HEK293 (cell line): Measurements from ENCODE around the gene KIAA0825.

Experiments
- CTCF ChIA-PET: fragments of 350-600 bp; formaldehyde crosslinking; extraction: SDS; loops from one replicate; lab custom pipeline; 2021; ENCODE audit warnings: antibody characterized with exemption; lab: Yijun Ruan, JAX
- POLR2A ChIA-PET: fragments of 300-600 bp; formaldehyde crosslinking; extraction: SDS; loops from one replicate; lab custom pipeline; 2020; ENCODE audit warnings: antibody characterized with exemption, inconsistent platforms; lab: Yijun Ruan, JAX
- H3K27ac ChIP-seq: fragments of 200-500 bp; sonication (Bioruptor generic); 2 replicates; pipeline ENCODE4 v1.5.1; 2014; ENCODE audit warnings: low read depth, low read length, control low read depth, inconsistent platforms; ENCODE audit errors: extremely low read depth
- H3K36me3 ChIP-seq, 2 experiments: fragments of 200-500 bp in 1 of 2; sonication (Bioruptor generic) in 1 of 2; 1 replicate in 1 of 2; 2 replicates in 1 of 2; pipeline ENCODE4 v1.5.1; 2014 to 2017; ENCODE audit warnings: inconsistent platforms in 2 of 2, low read length in 2 of 2; ENCODE audit not compliant: control insufficient read depth in 2 of 2, insufficient read depth in 1 of 2
- H3K4me1 ChIP-seq: fragments of 200-500 bp; sonication (Bioruptor generic); 2 replicates; pipeline ENCODE4 v1.5.1; 2014; ENCODE audit warnings: mild to moderate bottlenecking, low read length, inconsistent platforms; ENCODE audit not compliant: control insufficient read depth, insufficient read depth
- H3K4me3 ChIP-seq: 2 replicates; pipeline ENCODE4 v1.5.1; 2011; ENCODE audit warnings: low read depth, mild to moderate bottlenecking, control low read depth, low read length, moderate library complexity
- H3K9me3 ChIP-seq: fragments of 200-500 bp; sonication (Bioruptor generic); 2 replicates; pipeline ENCODE4 v1.5.1; 2014; ENCODE audit warnings: low read depth, low read length, inconsistent platforms; ENCODE audit not compliant: control insufficient read depth, insufficient read depth
- BCL11B ChIP-seq: fragments of 450-650 bp; formaldehyde crosslinking; IDR thresholded peaks from 2 replicates; pipeline ENCODE4 v1.5.1; 2016; ENCODE audit warnings: low read depth, missing biosample characterization, missing genetic modification characterization
- FEZF1 ChIP-seq: fragments of 450-650 bp; formaldehyde crosslinking; IDR thresholded peaks from 2 replicates; pipeline ENCODE4 v1.5.1; 2016; ENCODE audit warnings: missing biosample characterization, missing genetic modification characterization
- GLI4 ChIP-seq: fragments of 450-650 bp; formaldehyde crosslinking; IDR thresholded peaks from 2 replicates; pipeline ENCODE4 v1.5.1; 2016; ENCODE audit warnings: missing biosample characterization, missing genetic modification characterization
- REPIN1 ChIP-seq: fragments of 450-650 bp; formaldehyde crosslinking; IDR thresholded peaks from 2 replicates; pipeline ENCODE4 v1.5.1; 2017; ENCODE audit warnings: missing biosample characterization, missing genetic modification characterization, low read depth
- ZBTB49 ChIP-seq: fragments of 450-650 bp; formaldehyde crosslinking; IDR thresholded peaks from 2 replicates; pipeline ENCODE4 v1.5.1; 2016; ENCODE audit warnings: missing biosample characterization, missing genetic modification characterization, low read depth
- ZBTB7A ChIP-seq: fragments of 450-650 bp; formaldehyde crosslinking; IDR thresholded peaks from 2 replicates; pipeline ENCODE4 v1.5.1; 2016; ENCODE audit warnings: low read depth, missing biosample characterization, missing genetic modification characterization
- ZEB2 ChIP-seq: fragments of 450-650 bp; formaldehyde crosslinking; IDR thresholded peaks from 2 replicates; pipeline ENCODE4 v1.5.1; 2016; ENCODE audit warnings: missing biosample characterization, missing genetic modification characterization
- ZNF132 ChIP-seq: fragments of 450-650 bp; formaldehyde crosslinking; IDR thresholded peaks from 2 replicates; pipeline ENCODE4 v1.5.1; 2017; ENCODE audit warnings: missing biosample characterization, missing genetic modification characterization, borderline replicate concordance
- ZNF146 ChIP-seq: fragments of 450-650 bp; formaldehyde crosslinking; IDR thresholded peaks from 2 replicates; pipeline ENCODE4 v1.5.1; 2016; ENCODE audit warnings: missing biosample characterization, missing genetic modification characterization
- ZNF169 ChIP-seq: fragments of 450-650 bp; formaldehyde crosslinking; IDR thresholded peaks from 2 replicates; pipeline ENCODE4 v1.5.1; 2016; ENCODE audit warnings: missing biosample characterization, missing genetic modification characterization
- ZNF174 ChIP-seq: fragments of 450-650 bp; formaldehyde crosslinking; IDR thresholded peaks from 2 replicates; pipeline ENCODE4 v1.5.0; 2017; ENCODE audit warnings: missing biosample characterization, mild to moderate bottlenecking, missing genetic modification characterization
- ZNF2 ChIP-seq: fragments of 450-650 bp; formaldehyde crosslinking; IDR thresholded peaks from 2 replicates; pipeline ENCODE4 v1.5.1; 2016; ENCODE audit warnings: missing biosample characterization, missing genetic modification characterization
- ZNF239 ChIP-seq: fragments of 450-650 bp; formaldehyde crosslinking; IDR thresholded peaks from 2 replicates; pipeline ENCODE4 v1.5.1; 2016; ENCODE audit warnings: missing biosample characterization, missing genetic modification characterization
- ZNF501 ChIP-seq: fragments of 450-650 bp; formaldehyde crosslinking; IDR thresholded peaks from 2 replicates; pipeline ENCODE4 v1.5.1; 2016; ENCODE audit warnings: missing biosample characterization, missing genetic modification characterization
- ZNF514 ChIP-seq: fragments of 450-650 bp; formaldehyde crosslinking; IDR thresholded peaks from 2 replicates; pipeline ENCODE4 v1.5.1; 2016; ENCODE audit warnings: missing biosample characterization, missing genetic modification characterization
- ZNF549 ChIP-seq: fragments of 450-650 bp; IDR thresholded peaks from 2 replicates; pipeline ENCODE4 v1.5.1; 2018; ENCODE audit warnings: missing biosample characterization, missing genetic modification characterization, mild to moderate bottlenecking, inconsistent platforms, moderate library complexity
- ZNF585B ChIP-seq: fragments of 450-650 bp; formaldehyde crosslinking; IDR thresholded peaks from 2 replicates; pipeline ENCODE4 v1.5.1; 2016; ENCODE audit warnings: missing biosample characterization, missing genetic modification characterization
- ZNF76 ChIP-seq: fragments of 450-650 bp; formaldehyde crosslinking; IDR thresholded peaks from 2 replicates; pipeline ENCODE4; 2016; ENCODE audit warnings: low read depth, missing biosample characterization, missing genetic modification characterization, borderline replicate concordance
- ZNF785 ChIP-seq: fragments of 450-650 bp; formaldehyde crosslinking; IDR thresholded peaks from 2 replicates; pipeline ENCODE4 v1.5.1; 2016; ENCODE audit warnings: missing biosample characterization, missing genetic modification characterization
- ZNF791 ChIP-seq: fragments of 450-650 bp; formaldehyde crosslinking; IDR thresholded peaks from 2 replicates; pipeline ENCODE4 v1.5.1; 2016; ENCODE audit warnings: missing biosample characterization, missing genetic modification characterization
- TF ChIP-seq, protein P1 (sequence below): fragments of 450-650 bp; formaldehyde crosslinking; IDR thresholded peaks from 2 replicates; pipeline ENCODE4 v1.5.1; 2016; ENCODE audit warnings: missing biosample characterization, missing genetic modification characterization
- TF ChIP-seq, protein P2 (sequence below): fragments of 450-650 bp; formaldehyde crosslinking; IDR thresholded peaks from 2 replicates; pipeline ENCODE4 v1.5.1; 2016; ENCODE audit warnings: missing biosample characterization, missing genetic modification characterization

KIAA0825 gene

GRCh38 chr5:94467346-94467953 lies 151.0 kb downstream of the KIAA0825 start:
- ChIA-PET POLR2A (no interaction called here), CTCF (interaction anchor here (0.6 kb wide), 2 partner anchors 21 to 127 kb away, joined by 3 read pairs; no protein-coding TSS in a partner anchor)
- Histone ChIP-seq H3K4me1 (peaks cover 14% of the 10 kb centered on the region), H3K27ac (no peak overlapping the region), H3K9me3 (no peaks in the 10 kb centered on the region), H3K4me3 (no peak overlapping the region), H3K36me3 (no peaks in the 10 kb centered on the region)
- TF ChIP-seq ZEB2 (tag by site-specific recombination) (no peak), BCL11B (tag by site-specific recombination) (no peak), ZNF514 (tag by site-specific recombination) (no peak)

GRCh38 chr5:94463739-94464138 lies 154.7 kb downstream of the KIAA0825 start:
- ChIA-PET POLR2A (no interaction called here), CTCF (no interaction called here)
- no peak overlapping the region for H3K4me3 ChIP-seq
- no peaks in the 10 kb centered on the region for H3K36me3 ChIP-seq
- no peak overlapping the region for H3K27ac ChIP-seq
- TF ChIP-seq ZNF146 = no peak
- TF ChIP-seq GLI4 (tag by site-specific recombination) = no peak
- no peak for TF ChIP-seq ZNF549 (tag by site-specific recombination)
- TF ChIP-seq, protein P1, sequence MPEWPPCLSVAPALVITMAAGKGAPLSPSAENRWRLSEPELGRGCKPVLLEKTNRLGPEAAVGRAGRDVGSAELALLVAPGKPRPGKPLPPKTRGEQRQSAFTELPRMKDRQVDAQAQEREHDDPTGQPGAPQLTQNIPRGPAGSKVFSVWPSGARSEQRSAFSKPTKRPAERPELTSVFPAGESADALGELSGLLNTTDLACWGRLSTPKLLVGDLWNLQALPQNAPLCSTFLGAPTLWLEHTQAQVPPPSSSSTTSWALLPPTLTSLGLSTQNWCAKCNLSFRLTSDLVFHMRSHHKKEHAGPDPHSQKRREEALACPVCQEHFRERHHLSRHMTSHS (tag by site-specific recombination) = no peak
- no peak for TF ChIP-seq ZNF501 (tag by site-specific recombination)
- TF ChIP-seq ZBTB7A (tag by site-specific recombination) = no peak
- no peak for TF ChIP-seq ZNF791 (tag by site-specific recombination)
- TF ChIP-seq ZNF174 (tag by site-specific recombination) = no peak
- TF ChIP-seq ZBTB49 = no peak
- no peak for TF ChIP-seq ZNF239 (tag by site-specific recombination)
- TF ChIP-seq ZNF785 (tag by site-specific recombination) = no peak
- no peaks in the 10 kb centered on the region for H3K9me3 ChIP-seq
- peaks cover 4% of the 10 kb centered on the region for H3K4me1 ChIP-seq

DNA sequence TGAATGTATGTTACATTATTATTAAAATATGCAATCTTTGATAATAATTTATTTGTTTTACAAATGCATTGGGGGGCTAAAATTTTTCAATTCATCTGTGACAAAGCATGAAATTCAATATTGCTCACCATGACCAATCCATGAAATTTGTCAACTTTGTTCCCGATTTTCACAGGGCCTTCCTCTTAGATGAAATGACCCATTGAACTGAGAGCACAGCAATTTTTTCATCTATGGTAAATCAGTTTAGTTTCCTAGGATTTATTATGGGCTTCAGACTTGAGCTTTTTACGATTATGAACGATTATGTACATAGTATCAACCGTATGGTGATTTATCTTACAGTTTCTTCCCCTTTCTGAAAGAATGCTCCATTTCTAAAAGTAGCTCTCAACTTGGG lies 157.3 kb downstream of the KIAA0825 start:
- POLR2A ChIA-PET = no interaction called here
- no peaks in the 10 kb centered on the region for H3K4me1 ChIP-seq
- no peak overlapping the region for H3K4me3 ChIP-seq
- CTCF ChIA-PET = interaction anchor here (0.6 to 1.0 kb wide), 2 partner anchors 165 to 269 kb away, joined by 3 to 4 read pairs; no protein-coding TSS in a partner anchor
- no peak overlapping the region for H3K27ac ChIP-seq
- H3K9me3 ChIP-seq = no peaks in the 10 kb centered on the region
- H3K36me3 ChIP-seq = no peaks in the 10 kb centered on the region
- no peak for TF ChIP-seq REPIN1 (tag by site-specific recombination)
- no peak for TF ChIP-seq ZNF2 (tag by site-specific recombination)
- TF ChIP-seq ZNF169 (tag by site-specific recombination) = no peak
- TF ChIP-seq, protein P2, sequence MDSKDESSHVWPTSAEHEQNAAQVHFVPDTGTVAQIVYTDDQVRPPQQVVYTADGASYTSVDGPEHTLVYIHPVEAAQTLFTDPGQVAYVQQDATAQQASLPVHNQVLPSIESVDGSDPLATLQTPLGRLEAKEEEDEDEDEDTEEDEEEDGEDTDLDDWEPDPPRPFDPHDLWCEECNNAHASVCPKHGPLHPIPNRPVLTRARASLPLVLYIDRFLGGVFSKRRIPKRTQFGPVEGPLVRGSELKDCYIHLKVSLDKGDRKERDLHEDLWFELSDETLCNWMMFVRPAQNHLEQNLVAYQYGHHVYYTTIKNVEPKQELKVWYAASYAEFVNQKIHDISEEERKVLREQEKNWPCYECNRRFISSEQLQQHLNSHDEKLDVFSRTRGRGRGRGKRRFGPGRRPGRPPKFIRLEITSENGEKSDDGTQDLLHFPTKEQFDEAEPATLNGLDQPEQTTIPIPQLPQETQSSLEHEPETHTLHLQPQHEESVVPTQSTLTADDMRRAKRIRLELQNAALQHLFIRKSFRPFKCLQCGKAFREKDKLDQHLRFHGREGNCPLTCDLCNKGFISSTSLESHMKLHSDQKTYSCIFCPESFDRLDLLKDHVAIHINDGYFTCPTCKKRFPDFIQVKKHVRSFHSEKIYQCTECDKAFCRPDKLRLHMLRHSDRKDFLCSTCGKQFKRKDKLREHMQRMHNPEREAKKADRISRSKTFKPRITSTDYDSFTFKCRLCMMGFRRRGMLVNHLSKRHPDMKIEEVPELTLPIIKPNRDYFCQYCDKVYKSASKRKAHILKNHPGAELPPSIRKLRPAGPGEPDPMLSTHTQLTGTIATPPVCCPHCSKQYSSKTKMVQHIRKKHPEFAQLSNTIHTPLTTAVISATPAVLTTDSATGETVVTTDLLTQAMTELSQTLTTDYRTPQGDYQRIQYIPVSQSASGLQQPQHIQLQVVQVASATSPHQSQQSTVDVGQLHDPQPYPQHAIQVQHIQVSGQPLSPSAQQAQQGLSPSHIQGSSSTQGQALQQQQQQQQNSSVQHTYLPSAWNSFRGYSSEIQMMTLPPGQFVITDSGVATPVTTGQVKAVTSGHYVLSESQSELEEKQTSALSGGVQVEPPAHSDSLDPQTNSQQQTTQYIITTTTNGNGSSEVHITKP (tag by site-specific recombination) = no peak
- TF ChIP-seq FEZF1 (tag by site-specific recombination) = no peak
- no peak for TF ChIP-seq ZNF132 (tag by site-specific recombination)
- no peak for TF ChIP-seq ZBTB49
- no peak for TF ChIP-seq ZNF585B (tag by site-specific recombination)
- no peak for TF ChIP-seq ZNF76 (tag by site-specific recombination)
